GM18867 (cell line): ENCODE data around the gene FOXK1.
A peak's percentile ranks its signal among the peaks of the same experiment; 100 is the strongest.

Experiments
- ATAC-seq: cut with Tn5 transposase; IDR thresholded peaks from one replicate; pipeline ENCODE4 v1.9.1; 2021; ENCODE audit warnings: mild to moderate bottlenecking, moderate library complexity; ENCODE audit not compliant: unreplicated experiment

The FOXK1 gene

GRCh38 chr7:4762121-4763055 lies 80.3 kb downstream of the FOXK1 start:
- ATAC-seq = no peak

GRCh38 chr7:4763091-4763793 lies 81.1 kb downstream of the FOXK1 start:
- no peak for ATAC-seq

GRCh38 chr7:4763794-4764185 lies 81.7 kb downstream of the FOXK1 start:
- ATAC-seq = no peak

- no peak for ATAC-seq
These were observed 82.4 kb downstream of the FOXK1 start for GRCh38 chr7:4764402-4765007.

GRCh38 chr7:4765776-4766490 lies 83.8 kb downstream of the FOXK1 start:
- no peak for ATAC-seq

GRCh38 chr7:4766666-4767519 lies 84.8 kb downstream of the FOXK1 start:
- ATAC-seq = no peak

- no peak for ATAC-seq
These were observed 86.8 kb downstream of the FOXK1 start for GRCh38 chr7:4768597-4769569.

GRCh38 chr7:4769761-4770160 lies 87.7 kb downstream of the FOXK1 start:
- no peak for ATAC-seq

- ATAC-seq = no peak
These were observed 88.8 kb downstream of the FOXK1 start for GRCh38 chr7:4770886-4771285.

- ATAC-seq = no peak
These were observed 89.6 kb downstream of the FOXK1 start for GRCh38 chr7:4771737-4772136.

GRCh38 chr7:4772306-4772705 lies 90.2 kb downstream of the FOXK1 start:
- ATAC-seq = no peak

GRCh38 chr7:4774007-4774406 lies 91.9 kb downstream of the FOXK1 start:
- ATAC-seq = no peak

- peak; percentile 29 for ATAC-seq
These were observed 92.7 kb downstream of the FOXK1 start for GRCh38 chr7:4774658-4775249.

GRCh38 chr7:4775250-4775847 lies 93.3 kb downstream of the FOXK1 start, which contains the start of gene AP5Z1:
Gene AP5Z1, plus strand, starts transcription at chr7:4775623. Its CDS starts 93 bp downstream, at chr7:4775716.
- peak; percentile 92 for ATAC-seq

GRCh38 chr7:4775848-4776623 lies 93.9 kb downstream of the FOXK1 start:
- ATAC-seq = no peak

- ATAC-seq = no peak
These were observed 97.0 kb downstream of the FOXK1 start for GRCh38 chr7:4779118-4779517.

- no peak for ATAC-seq
These were observed 99.4 kb downstream of the FOXK1 start for GRCh38 chr7:4781366-4782069.
